ENCODE results near the gene GALNT7.

The GALNT7 gene

GRCh38 chr4:173289353-173289727 is 120.7 kb downstream of the GALNT7 start:
- no peak for TF ChIP-seq CTCF (IDR thresholded peaks at IDR 0.05)

- TF ChIP-seq CTCF (IDR thresholded peaks at IDR 0.05): no peak
Observed at GRCh38 chr4:173291899-173292298, 123.3 kb downstream of the GALNT7 start.

GRCh38 chr4:173293663-173294062 is 125.1 kb downstream of the GALNT7 start:
- TF ChIP-seq CTCF (IDR thresholded peaks at IDR 0.05): no peak

GRCh38 chr4:173294444-173294843 is 125.8 kb downstream of the GALNT7 start:
- TF ChIP-seq CTCF (IDR thresholded peaks at IDR 0.05): no peak

GRCh38 chr4:173301518-173302201 is 133.0 kb downstream of the GALNT7 start:
- TF ChIP-seq CTCF (IDR thresholded peaks at IDR 0.05): peak; percentile 70

- no peak for TF ChIP-seq CTCF (IDR thresholded peaks at IDR 0.05)
Observed at GRCh38 chr4:173307778-173308177, 139.2 kb downstream of the GALNT7 start.

GRCh38 chr4:173311368-173311767 is 142.8 kb downstream of the GALNT7 start:
- TF ChIP-seq CTCF (IDR thresholded peaks at IDR 0.05): no peak

- TF ChIP-seq CTCF (IDR thresholded peaks at IDR 0.05): no peak
Observed at GRCh38 chr4:173314715-173315114, 146.1 kb downstream of the GALNT7 start.

Measured in LNCAP (cell line).